Natural killer cell (primary cell): ENCODE data around the gene TGFBR1. TPM values are rescaled to one million over a fixed set of nuclear protein-coding genes. Genes with fewer than 3 reads are reported as not detected.

Experiments
- ATAC-seq, 3 donors: fragments of 150-1000 bp in 2 of 3; fragments of 200-7000 bp in 1 of 3; cut with Tn5 transposase; 1 replicate in 1 of 3; 2 replicates in 2 of 3; pipeline ENCODE4 v1.10.0; 2021; ENCODE audit warnings: mild to moderate bottlenecking in 2 of 3, moderate library complexity in 2 of 3
- DNase-seq, 2 donors: peaks; one replicate each; pipeline versions ENCODE4 v3.0.0 to v3.0.0-alpha.2; 2013 to 2021; ENCODE audit warnings: mixed read lengths in 1 of 2
- H3K27ac ChIP-seq: one replicate; pipeline ENCODE4 v1.5.1; 2013; ENCODE audit warnings: mild to moderate bottlenecking, low read length
- H3K27me3 ChIP-seq: one replicate; pipeline ENCODE4 v1.6.1; 2013; ENCODE audit warnings: low read length; ENCODE audit not compliant: control insufficient read depth, insufficient read depth
- H3K36me3 ChIP-seq: one replicate; pipeline ENCODE4 v1.6.1; 2013; ENCODE audit warnings: low read length; ENCODE audit not compliant: control insufficient read depth, insufficient read depth
- H3K4me1 ChIP-seq: one replicate; pipeline ENCODE4 v1.6.1; 2013; ENCODE audit warnings: low read length; ENCODE audit not compliant: control insufficient read depth, insufficient read depth
- H3K4me3 ChIP-seq: one replicate; pipeline ENCODE4 v1.5.1; 2013; ENCODE audit warnings: low read length
- H3K9me3 ChIP-seq: one replicate; pipeline ENCODE4 v1.6.1; 2013; ENCODE audit warnings: low read length; ENCODE audit not compliant: control insufficient read depth, insufficient read depth
- H3K27ac Mint-ChIP-seq, 2 donors: one replicate each; pipeline ENCODE4 v1.8.0; 2022; ENCODE audit warnings: mild to moderate bottlenecking in 2 of 2, mixed read lengths in 2 of 2, moderate library complexity in 1 of 2
- H3K27me3 Mint-ChIP-seq, 2 donors: one replicate each; pipeline ENCODE4 v1.8.0; 2022; ENCODE audit warnings: low read depth in 2 of 2, mixed read lengths in 2 of 2
- H3K36me3 Mint-ChIP-seq: one replicate; pipeline ENCODE4 v1.8.0; 2022; ENCODE audit warnings: mixed read lengths
- H3K4me1 Mint-ChIP-seq, 2 donors: one replicate each; pipeline ENCODE4 v1.8.0; 2022; ENCODE audit warnings: mixed read lengths in 2 of 2
- H3K4me3 Mint-ChIP-seq: one replicate; pipeline ENCODE4 v1.8.0; 2022; ENCODE audit warnings: mild to moderate bottlenecking, moderate library complexity, mixed read lengths
- H3K9me3 Mint-ChIP-seq, 2 donors: one replicate each; pipeline ENCODE4 v1.8.0; 2022; ENCODE audit warnings: mixed read lengths in 2 of 2
- WGBS: methylation state at CpG from one replicate; pipeline ENCODE4 v1.1.7; 2013; ENCODE audit warnings: missing lambda C conversion rate; ENCODE audit not compliant: insufficient coverage; 5-methylcytosine and 5-hydroxymethylcytosine counted together
- intact Hi-C: fragments of 100-400 bp; cut with micrococcal nuclease; formaldehyde crosslinking; loops from one replicate; pipeline ENCODE4 v1.14.2; 2022
- total RNA-seq, 4 donors: library from RNA; stranded (reverse); fragments of 120-200 nt in 1 of 4; gene quantifications; one replicate each; pipeline versions ENCODE4 v1.2.3 to v1.2.4, GENCODE V29; 2013 to 2022
- TF ChIP-seq, protein P1 (sequence below): fragments of 200-600 bp; IDR thresholded peaks from one replicate; pipeline ENCODE4 v1.8.0; 2022; ENCODE audit warnings: antibody characterized with exemption

Gene TGFBR1
- total RNA-seq, 3 donors from 2014 or later (not counting 1 experiment from before 2014, with no cell fraction given): 78.0 to 120 (median 113) TPM

GRCh38 chr9:99112750-99113413 is 8.0 kb downstream of the TGFBR1 start:
- Mint-ChIP-seq H3K4me3 (peak overlapping the region; percentile 47), H3K4me1 (peaks cover 90% of the 10 kb centered on the region in 2 donors), H3K27me3 (no peaks in the 10 kb centered on the region), H3K27ac (peak overlapping the region; percentile 77 to 85), H3K9me3 (no peaks in the 10 kb centered on the region), H3K36me3 (no peaks in the 10 kb centered on the region)
- intact Hi-C loops: no loop called here
- Histone ChIP-seq H3K4me1 (peaks cover 32% of the 10 kb centered on the region), H3K27ac (peak overlapping the region; percentile 20), H3K9me3 (no peaks in the 10 kb centered on the region), H3K4me3 (no peak overlapping the region), H3K36me3 (peaks cover 8% of the 10 kb centered on the region), H3K27me3 (no peaks in the 10 kb centered on the region)
- TF ChIP-seq, protein P1, sequence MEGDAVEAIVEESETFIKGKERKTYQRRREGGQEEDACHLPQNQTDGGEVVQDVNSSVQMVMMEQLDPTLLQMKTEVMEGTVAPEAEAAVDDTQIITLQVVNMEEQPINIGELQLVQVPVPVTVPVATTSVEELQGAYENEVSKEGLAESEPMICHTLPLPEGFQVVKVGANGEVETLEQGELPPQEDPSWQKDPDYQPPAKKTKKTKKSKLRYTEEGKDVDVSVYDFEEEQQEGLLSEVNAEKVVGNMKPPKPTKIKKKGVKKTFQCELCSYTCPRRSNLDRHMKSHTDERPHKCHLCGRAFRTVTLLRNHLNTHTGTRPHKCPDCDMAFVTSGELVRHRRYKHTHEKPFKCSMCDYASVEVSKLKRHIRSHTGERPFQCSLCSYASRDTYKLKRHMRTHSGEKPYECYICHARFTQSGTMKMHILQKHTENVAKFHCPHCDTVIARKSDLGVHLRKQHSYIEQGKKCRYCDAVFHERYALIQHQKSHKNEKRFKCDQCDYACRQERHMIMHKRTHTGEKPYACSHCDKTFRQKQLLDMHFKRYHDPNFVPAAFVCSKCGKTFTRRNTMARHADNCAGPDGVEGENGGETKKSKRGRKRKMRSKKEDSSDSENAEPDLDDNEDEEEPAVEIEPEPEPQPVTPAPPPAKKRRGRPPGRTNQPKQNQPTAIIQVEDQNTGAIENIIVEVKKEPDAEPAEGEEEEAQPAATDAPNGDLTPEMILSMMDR: no peak
- DNase-seq (peak in 1 of 2 donors; percentile 84), ATAC-seq (peak; percentile 30 to 70 (median 63))
- 38% methylated on average over 4 of the region's 6 CpGs for WGBS

DNA sequence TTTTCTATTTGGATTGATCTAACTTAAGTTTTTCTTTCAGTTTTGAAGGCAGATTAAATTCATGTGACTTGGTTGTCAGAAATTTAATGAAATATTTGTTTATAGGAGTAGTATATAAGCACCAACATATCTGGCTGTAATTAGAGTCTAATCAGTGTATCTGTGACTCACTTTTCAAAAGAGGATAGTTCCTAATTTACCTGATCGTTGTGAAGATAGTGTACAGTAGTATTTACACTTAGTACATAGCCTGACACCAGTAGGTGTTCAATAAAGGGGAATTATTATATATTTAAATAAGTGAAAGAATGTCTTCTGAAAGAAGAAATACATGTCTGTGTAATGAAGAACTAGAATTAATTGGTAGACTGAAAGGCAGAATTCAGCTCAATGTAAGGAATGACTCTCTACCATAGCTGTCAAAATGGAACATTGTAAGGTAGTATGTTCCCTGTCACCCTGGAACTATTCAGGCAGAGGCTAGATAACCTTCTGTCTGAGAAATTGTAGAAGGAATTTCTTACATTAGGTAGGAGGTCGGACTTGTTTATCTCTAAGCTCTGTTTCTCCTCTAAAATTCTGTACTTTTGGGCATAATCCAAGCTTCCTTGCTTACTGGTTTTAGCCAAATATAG is 8.6 kb downstream of the TGFBR1 start:
- Mint-ChIP-seq H3K4me1 (peaks cover 84 to 85% of the 10 kb centered on the region in 2 donors), H3K9me3 (no peaks in the 10 kb centered on the region), H3K27me3 (no peaks in the 10 kb centered on the region), H3K4me3 (peak overlapping the region; percentile 62), H3K36me3 (no peaks in the 10 kb centered on the region), H3K27ac (peak overlapping the region; percentile 77 to 85)
- Histone ChIP-seq H3K4me3 (no peak overlapping the region), H3K27me3 (no peaks in the 10 kb centered on the region), H3K36me3 (peaks cover 8% of the 10 kb centered on the region), H3K4me1 (peaks cover 32% of the 10 kb centered on the region), H3K9me3 (no peaks in the 10 kb centered on the region), H3K27ac (peak overlapping the region; percentile 20)
- no peak for DNase-seq
- ATAC-seq: peak in 2 of 3 donors; percentile 5 to 17
- TF ChIP-seq, protein P1: no peak
- intact Hi-C loops: no loop called here
- WGBS: no CpG with 5 or more reads among the region's 2 CpGs

GRCh38 chr9:99114049-99114440 is 9.1 kb downstream of the TGFBR1 start:
- Histone ChIP-seq H3K9me3 (no peaks in the 10 kb centered on the region), H3K4me3 (no peak overlapping the region), H3K4me1 (peaks cover 33% of the 10 kb centered on the region), H3K36me3 (peaks cover 8% of the 10 kb centered on the region), H3K27me3 (no peaks in the 10 kb centered on the region), H3K27ac (peak overlapping the region; percentile 20)
- TF ChIP-seq, protein P1: no peak
- H3K9me3 Mint-ChIP-seq: no peaks in the 10 kb centered on the region
- H3K36me3 Mint-ChIP-seq: no peaks in the 10 kb centered on the region
- peak overlapping the region; percentile 77 to 85 for H3K27ac Mint-ChIP-seq
- H3K27me3 Mint-ChIP-seq: no peaks in the 10 kb centered on the region
- H3K4me1 Mint-ChIP-seq: peaks cover 84 to 85% of the 10 kb centered on the region in 2 donors
- DNase-seq (no peak), ATAC-seq (no peak)
- peak overlapping the region; percentile 62 for H3K4me3 Mint-ChIP-seq
- intact Hi-C loops: no loop called here
- WGBS: 49% methylated on average over 3 of the region's 3 CpGs
